ENCODE data around the gene GFRA4.

GFRA4 gene

GRCh38 chr20:3691306-3691705 is 28.1 kb upstream of the GFRA4 start:
- ChIA-PET POLR2A (no interaction called here), CTCF (interaction anchor here (2.4 kb wide), 1 partner anchor 15 kb away, joined by 8 read pairs; no protein-coding TSS in a partner anchor)
- no peak for TF ChIP-seq CTCF (IDR thresholded peaks at IDR 0.05; ENCODE audit: control extremely low read depth, extremely low read depth, low read depth, missing control alignments)
- no peak for DNase-seq (ENCODE audit: extremely low spot score)

- POLR2A ChIA-PET = no interaction called here
- no peak for DNase-seq (ENCODE audit: extremely low spot score)
- no peak for TF ChIP-seq CTCF (IDR thresholded peaks at IDR 0.05; ENCODE audit: control extremely low read depth, extremely low read depth, low read depth, missing control alignments)
- CTCF ChIA-PET = interaction anchor here (2.4 kb wide), 1 partner anchor 14 kb away, joined by 8 read pairs; no protein-coding TSS in a partner anchor
Measured at GRCh38 chr20:3690413-3690812, 27.2 kb upstream of the GFRA4 start.

- ChIA-PET POLR2A (no interaction called here), CTCF (interaction anchor here (2.4 to 3.5 kb wide), 2 partner anchors 13 kb away, joined by 8 to 20 read pairs; no protein-coding TSS in a partner anchor)
- no peak for TF ChIP-seq CTCF (IDR thresholded peaks at IDR 0.05; ENCODE audit: control extremely low read depth, extremely low read depth, low read depth, missing control alignments)
- no peak for DNase-seq (ENCODE audit: extremely low spot score)
Measured at GRCh38 chr20:3689978-3690377, 26.8 kb upstream of the GFRA4 start.

GRCh38 chr20:3687655-3688054 is 24.5 kb upstream of the GFRA4 start:
- CTCF ChIA-PET = interaction anchor here (1.2 to 3.5 kb wide), 3 partner anchors 11 to 65 kb away, joined by 3 to 20 read pairs (median 17); no protein-coding TSS in a partner anchor
- POLR2A ChIA-PET = no interaction called here
- no peak for DNase-seq (ENCODE audit: extremely low spot score)
- no peak for TF ChIP-seq CTCF (IDR thresholded peaks at IDR 0.05; ENCODE audit: control extremely low read depth, extremely low read depth, low read depth, missing control alignments)

- ChIA-PET CTCF (interaction anchor here (1.7 to 3.5 kb wide), 3 partner anchors 8 to 24 kb away, joined by 5 to 20 read pairs (median 17); no protein-coding TSS in a partner anchor), POLR2A (no interaction called here)
- DNase-seq (ENCODE audit: extremely low spot score) = no peak
- no peak for TF ChIP-seq CTCF (IDR thresholded peaks at IDR 0.05; ENCODE audit: control extremely low read depth, extremely low read depth, low read depth, missing control alignments)
Measured at GRCh38 chr20:3686867-3687321, 23.7 kb upstream of the GFRA4 start.

GRCh38 chr20:3686421-3686820 is 23.2 kb upstream of the GFRA4 start:
- TF ChIP-seq CTCF (IDR thresholded peaks at IDR 0.05; ENCODE audit: control extremely low read depth, extremely low read depth, low read depth, missing control alignments) = no peak
- ChIA-PET CTCF (interaction anchor here (1.7 to 3.5 kb wide), 2 partner anchors 9 kb away, joined by 5 to 20 read pairs; no protein-coding TSS in a partner anchor), POLR2A (no interaction called here)

More at GRCh38 chr20:3686421-3686820, 23.2 kb upstream of the GFRA4 start:
- no peak for DNase-seq (ENCODE audit: extremely low spot score)

All from GM10248 (cell line).